Measurements from ENCODE around the gene ARHGEF17. TPM values are rescaled to one million over a fixed set of nuclear protein-coding genes. Genes with fewer than 3 reads are reported as not detected.

The ARHGEF17 gene
- total and polyA plus RNA-seq, 8 donors, result 5.0 to 66.5 (median 33.6) TPM

DNA sequence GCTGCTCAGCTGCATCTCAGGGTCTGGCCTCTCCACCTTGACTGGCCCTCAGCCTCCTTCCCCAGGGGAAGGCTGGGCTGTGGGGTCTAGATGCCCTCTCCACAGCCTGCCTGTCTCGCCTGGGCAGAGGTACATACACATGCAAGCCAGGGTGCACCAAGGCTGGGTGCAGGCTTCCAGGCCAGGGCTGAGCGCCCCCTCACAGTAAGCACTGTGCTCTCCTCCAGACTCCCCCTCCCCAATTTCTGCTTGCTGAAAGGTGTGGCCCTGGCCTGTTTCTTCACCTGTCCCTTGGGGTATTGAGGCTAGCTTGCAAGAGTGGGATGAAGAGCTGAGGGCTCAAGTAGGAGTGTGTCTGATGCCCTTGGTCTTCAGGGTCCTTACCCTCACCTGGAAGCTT is 90.6 kb downstream of the ARHGEF17 start:
- no peaks in the 10 kb centered on the region for H3K4me1 ChIP-seq
- no peaks in the 10 kb centered on the region for H3K9me3 ChIP-seq
- DNase-seq, result peak in 1 of 2 donors; percentile 5
- 78 to 98% (median 90%) methylated on average over 2 of the region's 2 CpGs; no CpG with 5 or more reads in 1 of the 5 donors for WGBS, 5 donors
- no peaks in the 10 kb centered on the region for H3K27me3 ChIP-seq
- peaks cover 0 to 40% (median 7%) of the 10 kb centered on the region in 4 donors for H3K36me3 ChIP-seq
- TF ChIP-seq POLR2A (IDR thresholded peaks at IDR 0.05), result no peak
- no peak for TF ChIP-seq EP300 (IDR thresholded peaks at IDR 0.05)
- no peak for TF ChIP-seq POLR2AphosphoS5 (IDR thresholded peaks at IDR 0.05)
- TF ChIP-seq, protein P1, sequence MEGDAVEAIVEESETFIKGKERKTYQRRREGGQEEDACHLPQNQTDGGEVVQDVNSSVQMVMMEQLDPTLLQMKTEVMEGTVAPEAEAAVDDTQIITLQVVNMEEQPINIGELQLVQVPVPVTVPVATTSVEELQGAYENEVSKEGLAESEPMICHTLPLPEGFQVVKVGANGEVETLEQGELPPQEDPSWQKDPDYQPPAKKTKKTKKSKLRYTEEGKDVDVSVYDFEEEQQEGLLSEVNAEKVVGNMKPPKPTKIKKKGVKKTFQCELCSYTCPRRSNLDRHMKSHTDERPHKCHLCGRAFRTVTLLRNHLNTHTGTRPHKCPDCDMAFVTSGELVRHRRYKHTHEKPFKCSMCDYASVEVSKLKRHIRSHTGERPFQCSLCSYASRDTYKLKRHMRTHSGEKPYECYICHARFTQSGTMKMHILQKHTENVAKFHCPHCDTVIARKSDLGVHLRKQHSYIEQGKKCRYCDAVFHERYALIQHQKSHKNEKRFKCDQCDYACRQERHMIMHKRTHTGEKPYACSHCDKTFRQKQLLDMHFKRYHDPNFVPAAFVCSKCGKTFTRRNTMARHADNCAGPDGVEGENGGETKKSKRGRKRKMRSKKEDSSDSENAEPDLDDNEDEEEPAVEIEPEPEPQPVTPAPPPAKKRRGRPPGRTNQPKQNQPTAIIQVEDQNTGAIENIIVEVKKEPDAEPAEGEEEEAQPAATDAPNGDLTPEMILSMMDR (IDR thresholded peaks at IDR 0.05), result no peak
- no peak overlapping the region for H3K4me3 ChIP-seq
- no peak overlapping the region for H3K27ac ChIP-seq
- intact Hi-C loops (cut with DNase I; ENCODE audit: low total_unique reads), result loop anchor here (10.0 kb wide), 1 partner anchor 104 kb away; no protein-coding TSS in a partner anchor

DNA sequence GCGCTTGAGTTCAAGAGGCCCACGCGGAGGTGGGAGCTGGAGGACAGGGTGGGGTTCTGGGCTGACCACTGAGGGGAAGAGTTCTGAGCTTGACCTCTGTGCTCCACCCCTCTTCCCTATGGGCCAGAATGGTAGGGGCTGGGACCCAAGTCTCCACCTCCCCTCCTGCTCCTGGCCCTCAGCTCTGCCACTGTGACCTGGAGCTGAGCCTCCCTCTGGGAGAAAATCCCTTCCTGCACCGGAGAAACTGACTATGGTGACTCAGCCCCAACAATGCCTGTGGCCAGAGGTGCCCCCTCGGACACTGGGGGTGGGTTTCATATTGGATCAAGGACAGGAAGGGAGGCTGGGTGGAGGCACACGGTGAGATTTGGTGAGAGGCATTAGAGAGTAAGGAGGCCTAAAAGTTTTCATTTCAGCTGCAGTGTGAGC is 91.1 kb downstream of the ARHGEF17 start:
- intact Hi-C loops (cut with DNase I; ENCODE audit: low total_unique reads), result loop anchor here (10.0 kb wide), 1 partner anchor 104 kb away; no protein-coding TSS in a partner anchor
- H3K9me3 ChIP-seq, result no peaks in the 10 kb centered on the region
- H3K36me3 ChIP-seq, result peaks cover 0 to 35% (median 7%) of the 10 kb centered on the region in 4 donors
- peak in 1 of 2 donors; percentile 12 for DNase-seq
- H3K27ac ChIP-seq, result no peak overlapping the region
- peaks cover 0 to 3% (median 0%) of the 10 kb centered on the region in 4 donors for H3K4me1 ChIP-seq
- no peak overlapping the region for H3K4me3 ChIP-seq
- H3K27me3 ChIP-seq, result no peaks in the 10 kb centered on the region
- TF ChIP-seq EP300 (IDR thresholded peaks at IDR 0.05), result no peak
- TF ChIP-seq POLR2AphosphoS5 (IDR thresholded peaks at IDR 0.05), result no peak
- TF ChIP-seq, protein P1 (IDR thresholded peaks at IDR 0.05), result no peak
- TF ChIP-seq POLR2A (IDR thresholded peaks at IDR 0.05), result no peak
- WGBS, 5 donors, result 61 to 75% (median 66%) methylated on average over 6 of the region's 6 CpGs

DNA sequence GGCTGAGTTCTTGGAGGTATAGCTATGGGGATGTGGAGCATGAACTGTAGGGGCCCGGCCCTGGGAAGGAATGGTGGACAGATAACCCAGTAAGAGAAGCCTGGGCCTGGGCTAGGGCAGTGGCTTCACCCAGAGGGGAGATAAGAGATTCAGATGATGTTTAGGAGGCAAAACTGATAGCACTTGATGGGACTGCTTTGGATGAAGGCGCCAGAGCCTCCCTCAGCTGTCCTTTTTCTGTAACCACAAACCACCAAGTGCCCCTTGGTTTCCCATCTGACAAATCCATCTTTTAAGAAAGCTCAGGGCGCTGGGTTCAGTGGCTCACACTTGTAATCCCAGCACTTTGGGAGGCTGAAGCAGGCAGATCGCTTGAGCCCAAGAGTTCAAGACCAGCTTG is 91.6 kb downstream of the ARHGEF17 start:
- intact Hi-C loops (cut with DNase I; ENCODE audit: low total_unique reads), result loop anchor here (5.0 to 10.0 kb wide), 2 partner anchors 105 to 258 kb away; no protein-coding TSS in a partner anchor

DNA sequence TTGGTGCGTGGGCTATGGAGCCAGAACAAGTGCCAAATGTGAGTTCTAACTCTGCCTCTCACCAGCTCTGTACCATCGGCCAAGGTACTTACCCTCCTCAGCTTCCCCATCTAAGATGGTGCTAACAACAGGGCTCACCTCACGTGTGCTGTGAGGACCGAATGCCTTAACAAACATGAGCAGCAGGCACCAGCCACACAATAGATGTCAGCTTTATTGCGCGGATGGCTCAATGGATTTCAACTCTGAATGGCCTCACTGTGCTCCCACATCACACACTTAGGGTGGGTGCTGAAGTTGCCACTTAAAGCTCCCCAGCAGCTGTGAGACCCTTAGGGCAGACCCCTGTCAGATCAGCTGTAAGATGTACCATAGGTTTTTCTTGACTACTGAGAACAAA is 92.2 kb downstream of the ARHGEF17 start:
- DNase-seq, result no peak
- intact Hi-C loops (cut with DNase I; ENCODE audit: low total_unique reads), result loop anchor here (5.0 kb wide), 1 partner anchor 257 kb away; no protein-coding TSS in a partner anchor
- H3K4me1 ChIP-seq, result peaks cover 0 to 12% (median 0%) of the 10 kb centered on the region in 4 donors
- no peak for TF ChIP-seq EP300 (IDR thresholded peaks at IDR 0.05)
- TF ChIP-seq, protein P1 (IDR thresholded peaks at IDR 0.05), result no peak
- no peak for TF ChIP-seq POLR2AphosphoS5 (IDR thresholded peaks at IDR 0.05)
- no peak for TF ChIP-seq POLR2A (IDR thresholded peaks at IDR 0.05)
- H3K36me3 ChIP-seq, result peaks cover 0 to 30% (median 11%) of the 10 kb centered on the region in 4 donors
- no peaks in the 10 kb centered on the region for H3K27me3 ChIP-seq
- WGBS, 5 donors, result 87 to 97% (median 91%) methylated on average over 6 of the region's 6 CpGs
- no peaks in the 10 kb centered on the region for H3K9me3 ChIP-seq
- H3K27ac ChIP-seq, result no peak overlapping the region
- H3K4me3 ChIP-seq, result no peak overlapping the region

More for the DNA sequence above, 91.6 kb downstream of the ARHGEF17 start:
- H3K9me3 ChIP-seq, result no peaks in the 10 kb centered on the region
- DNase-seq, result no peak
- H3K4me1 ChIP-seq, result peaks cover 0 to 8% (median 0%) of the 10 kb centered on the region in 4 donors
- WGBS, 5 donors, result 67 to 93% (median 84%) methylated on average over 4 of the region's 4 CpGs
- H3K36me3 ChIP-seq, result peaks cover 0 to 32% (median 8%) of the 10 kb centered on the region in 4 donors
- TF ChIP-seq EP300 (IDR thresholded peaks at IDR 0.05) (no peak), POLR2AphosphoS5 (IDR thresholded peaks at IDR 0.05) (no peak), POLR2A (IDR thresholded peaks at IDR 0.05) (no peak)
- TF ChIP-seq, protein P1 (IDR thresholded peaks at IDR 0.05), result no peak
- no peaks in the 10 kb centered on the region for H3K27me3 ChIP-seq
- no peak overlapping the region for H3K27ac ChIP-seq
- no peak overlapping the region for H3K4me3 ChIP-seq

All from stomach (tissue), 9 donors.